HepG2 (cell line): ENCODE measurements around the gene IRF7.

Source experiments
- CTCF ChIP-seq: sonication (generic); formaldehyde crosslinking; IDR thresholded peaks from 2 replicates; pipeline ENCODE4 v1.5.0; 2020; ENCODE audit warnings: mild to moderate bottlenecking, missing genetic modification reagents, moderate library complexity
- EHMT2 ChIP-seq: fragments of 200-600 bp; sonication (generic); IDR thresholded peaks from 2 replicates; pipeline ENCODE4 v1.7.0; 2017; ENCODE audit warnings: antibody characterized with exemption, low read depth, low read length, borderline replicate concordance
- GTF2F1 ChIP-seq: fragments of 150-350 bp; IDR thresholded peaks from 2 replicates; pipeline ENCODE4 v1.6.1; 2014; ENCODE audit warnings: low read length
- HNRNPUL1 ChIP-seq: fragments of 200-400 bp; formaldehyde crosslinking; IDR thresholded peaks from 2 replicates; pipeline ENCODE4 v1.6.1; 2017; ENCODE audit warnings: low read depth, mild to moderate bottlenecking, low read length, moderate library complexity
- KLF11 ChIP-seq: IDR thresholded peaks from 2 replicates; pipeline ENCODE4 v1.6.1; 2016; ENCODE audit warnings: missing compliant biosample characterization
- MZF1 ChIP-seq: sonication (generic); formaldehyde crosslinking; IDR thresholded peaks from 2 replicates; pipeline ENCODE4 v1.8.1; 2023; ENCODE audit warnings: mild to moderate bottlenecking, missing genetic modification reagents, borderline replicate concordance
- POLR2A ChIP-seq, 2 experiments: IDR thresholded peaks; 2 replicates each; pipeline ENCODE4 v1.6.1; 2011; ENCODE audit warnings: low read depth in 2 of 2, low read length in 2 of 2, mild to moderate bottlenecking in 1 of 2, moderate library complexity in 1 of 2; ENCODE audit not compliant: insufficient read depth in 1 of 2
- RBAK ChIP-seq: sonication (generic); formaldehyde crosslinking; IDR thresholded peaks from 2 replicates; pipeline ENCODE4 v1.5.1; 2020; ENCODE audit warnings: mild to moderate bottlenecking, missing genetic modification reagents
- RNF219 ChIP-seq: sonication (generic); formaldehyde crosslinking; IDR thresholded peaks from 2 replicates; pipeline ENCODE4 v1.5.0; 2020; ENCODE audit warnings: mild to moderate bottlenecking, missing genetic modification reagents
- RORA ChIP-seq: sonication (generic); formaldehyde crosslinking; IDR thresholded peaks from 2 replicates; pipeline ENCODE4 v1.5.0; 2020; ENCODE audit warnings: mild to moderate bottlenecking, missing genetic modification reagents, moderate library complexity
- TARDBP ChIP-seq: sonication (generic); formaldehyde crosslinking; IDR thresholded peaks from 2 replicates; pipeline ENCODE4 v1.8.0; 2022; ENCODE audit warnings: mild to moderate bottlenecking, missing genetic modification reagents
- TBX2 ChIP-seq: sonication (generic); formaldehyde crosslinking; IDR thresholded peaks from 2 replicates; pipeline ENCODE4 v1.5.0; 2020; ENCODE audit warnings: missing genetic modification reagents, mild to moderate bottlenecking, borderline replicate concordance

DNA sequence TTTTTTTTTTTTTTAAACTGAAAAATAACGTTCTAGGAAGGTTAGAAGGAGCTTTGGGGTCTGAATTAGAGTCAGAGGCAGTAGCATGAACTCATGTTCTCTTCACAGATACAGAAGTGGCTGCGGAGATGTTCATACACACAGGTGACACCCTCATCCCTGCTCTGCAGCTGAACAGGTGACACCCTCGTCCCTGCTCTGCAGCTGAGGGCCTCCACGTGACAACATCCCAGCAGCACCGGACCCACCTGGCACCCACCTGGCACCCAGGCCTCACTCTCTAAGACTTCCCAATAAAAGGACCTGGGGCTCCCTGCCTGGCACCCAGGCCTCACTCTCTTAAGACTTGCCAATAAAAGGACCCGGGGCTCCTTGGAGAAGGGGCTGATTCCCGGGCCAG, 41.1 kb upstream of the IRF7 start:
- TF ChIP-seq RNF219 (CRISPR knock-in tag) (no peak), EHMT2 (no peak), POLR2A (IDR thresholded peaks at IDR 0.05; ENCODE audit: insufficient read depth in 1 of 2, low read depth in 2 of 2, low read length in 2 of 2) (no peak), HNRNPUL1 (no peak), CTCF (CRISPR knock-in tag) (no peak), RBAK (no peak), RORA (CRISPR knock-in tag) (no peak), KLF11 (no peak), TBX2 (CRISPR knock-in tag) (no peak), TARDBP (CRISPR knock-in tag) (no peak), MZF1 (CRISPR knock-in tag) (no peak), GTF2F1 (no peak)
